WTC11 (cell line): ENCODE measurements around the gene PGM2L1.

ENCODE experiments used
- ATF3 ChIP-seq: sonication (generic); formaldehyde crosslinking; conservative IDR thresholded peaks from 2 replicates; pipeline ENCODE4 v1.8.1; 2022; ENCODE audit warnings: mild to moderate bottlenecking, missing genetic modification reagents
- CTCF ChIP-seq: fragments of 200-600 bp; IDR thresholded peaks from 2 replicates; pipeline ENCODE4 v1.8.0; 2022; ENCODE audit warnings: antibody characterized with exemption
- ELF4 ChIP-seq: sonication (generic); formaldehyde crosslinking; IDR thresholded peaks from 2 replicates; pipeline ENCODE4 v1.8.1; 2022; ENCODE audit warnings: low read depth, mild to moderate bottlenecking, moderate library complexity, missing genetic modification reagents
- FOXJ3 ChIP-seq: sonication (generic); formaldehyde crosslinking; IDR thresholded peaks from 2 replicates; pipeline ENCODE4 v1.9.0; 2021; ENCODE audit warnings: missing genetic modification reagents, mild to moderate bottlenecking, borderline replicate concordance
- NFYB ChIP-seq: sonication (generic); formaldehyde crosslinking; conservative IDR thresholded peaks from 2 replicates; pipeline ENCODE4 v1.8.0; 2022; ENCODE audit warnings: low read depth, missing genetic modification reagents

GRCh38 chr11:74418509-74418895 lies 20.3 kb upstream of the PGM2L1 start:
- TF ChIP-seq ELF4 (CRISPR knock-in tag) = no peak
- TF ChIP-seq CTCF = no peak
- TF ChIP-seq ATF3 (CRISPR knock-in tag) = no peak
- TF ChIP-seq FOXJ3 (CRISPR knock-in tag) = no peak
- no peak for TF ChIP-seq NFYB (CRISPR knock-in tag)
